ENCODE results near the gene AKR1E2.
A peak's percentile ranks its signal among the peaks of the same experiment; 100 is the strongest.

The AKR1E2 gene

DNA sequence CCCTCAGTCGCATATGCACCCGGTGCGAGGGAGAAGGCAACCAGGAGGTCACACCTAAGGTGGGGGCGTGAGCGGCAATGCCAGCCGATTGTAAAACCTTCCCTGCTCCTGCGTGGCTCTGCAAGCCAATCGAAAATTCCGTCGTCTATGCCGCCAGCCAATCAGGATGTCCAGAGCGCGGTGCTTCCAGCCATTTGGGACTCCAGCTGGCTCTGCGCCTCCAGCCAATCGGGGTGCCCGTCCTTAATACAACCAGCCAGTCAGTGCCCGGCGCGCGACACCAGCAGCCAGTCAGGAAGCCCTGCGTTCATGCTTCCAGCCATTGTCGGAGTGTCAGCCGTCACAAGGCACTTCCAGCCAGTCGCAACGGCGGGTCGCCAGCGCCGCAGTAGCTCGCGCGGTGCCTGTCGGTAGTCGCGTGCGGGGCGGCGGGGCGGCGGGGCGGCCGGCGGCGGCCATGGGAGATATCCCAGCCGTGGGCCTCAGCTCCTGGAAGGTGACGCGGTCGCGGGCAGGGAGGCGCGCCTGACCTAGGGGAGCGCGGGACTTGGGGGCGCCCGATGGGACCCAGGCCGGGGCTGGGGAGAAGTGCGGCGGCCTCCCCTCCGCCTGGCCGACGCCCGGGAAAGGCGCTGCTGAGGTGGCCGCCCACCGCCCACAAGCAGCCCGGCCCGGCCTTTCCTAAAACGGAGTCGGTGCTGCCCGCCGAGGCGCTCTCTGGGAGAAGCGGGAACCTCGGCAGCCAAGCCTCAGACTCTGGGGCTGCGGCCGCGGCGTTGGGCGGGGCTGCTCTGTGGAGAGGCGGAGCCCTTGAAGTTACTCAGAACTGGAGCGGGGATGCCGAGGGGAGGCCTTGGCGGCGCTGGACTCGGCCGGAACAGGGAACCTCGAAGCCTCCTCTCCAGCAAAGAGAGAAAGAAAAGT, at the start of gene AKR1E2:
Gene AKR1E2 (plus strand): TSS at position 340 of the 924 bp plus-strand sequence. CDS start 118 bp downstream, at position 458.
- peaks cover 0 to 2% of the 10 kb centered on the region in 2 donors for H3K36me3 ChIP-seq (ENCODE audit: control insufficient read depth in 1 of 2, insufficient read depth in 2 of 2, low read length in 2 of 2)
- peak within 1 kb of the TSS; percentile 34 to 48 for H3K9ac ChIP-seq (ENCODE audit: low read depth in 1 of 2, low read length in 2 of 2)
- H3K4me3 ChIP-seq (ENCODE audit: low read depth in 1 of 2, low read length in 2 of 2), result peak within 1 kb of the TSS; percentile 50 to 69
- H3K4me1 ChIP-seq (ENCODE audit: control insufficient read depth in 1 of 2, insufficient read depth in 2 of 2, low read length in 2 of 2), result peaks cover 3 to 6% of the 10 kb centered on the region in 2 donors
- no peaks in the 10 kb centered on the region for H3K9me3 ChIP-seq (ENCODE audit: control insufficient read depth in 1 of 2, low read length in 2 of 2)
- peaks cover 0 to 3% of the 10 kb centered on the region in 2 donors for H3K27me3 ChIP-seq (ENCODE audit: control insufficient read depth in 1 of 2, insufficient read depth in 2 of 2, low read length in 2 of 2)
- peak within 1 kb of the TSS; percentile 78 for H3K27ac ChIP-seq (ENCODE audit: low read depth, low read length)

- Histone ChIP-seq H3K27ac (ENCODE audit: low read depth, low read length) (no peak overlapping the region), H3K36me3 (ENCODE audit: control insufficient read depth in 1 of 2, insufficient read depth in 2 of 2, low read length in 2 of 2) (no peaks in the 10 kb centered on the region), H3K4me1 (ENCODE audit: control insufficient read depth in 1 of 2, insufficient read depth in 2 of 2, low read length in 2 of 2) (no peaks in the 10 kb centered on the region), H3K27me3 (ENCODE audit: control insufficient read depth in 1 of 2, insufficient read depth in 2 of 2, low read length in 2 of 2) (no peaks in the 10 kb centered on the region), H3K9ac (ENCODE audit: low read depth in 1 of 2, low read length in 2 of 2) (no peak overlapping the region), H3K4me3 (ENCODE audit: low read depth in 1 of 2, low read length in 2 of 2) (no peak overlapping the region), H3K9me3 (ENCODE audit: control insufficient read depth in 1 of 2, low read length in 2 of 2) (no peaks in the 10 kb centered on the region)
These were observed 49.8 kb upstream of the AKR1E2 start for GRCh38 chr10:4776234-4776638.

DNA sequence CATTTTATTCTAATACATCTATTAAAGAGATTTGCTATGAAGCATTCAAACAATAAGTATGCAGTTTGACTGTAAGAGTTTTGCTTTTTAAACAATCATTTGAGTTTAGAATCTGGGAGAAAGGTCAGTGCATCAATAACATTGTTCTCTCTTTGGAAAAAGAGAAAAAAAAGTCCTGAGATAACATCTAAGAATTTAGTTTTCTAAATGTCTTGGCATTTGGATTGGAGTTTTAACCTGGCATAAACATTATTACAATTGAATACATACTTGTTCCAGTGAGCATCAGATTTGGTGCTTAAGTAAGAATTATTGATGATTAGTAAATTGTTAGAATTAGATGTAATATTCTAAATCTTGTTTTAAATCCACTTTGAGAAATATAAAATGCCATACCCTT, 47.2 kb upstream of the AKR1E2 start:
- Histone ChIP-seq H3K4me1 (ENCODE audit: control insufficient read depth in 1 of 2, insufficient read depth in 2 of 2, low read length in 2 of 2) (no peaks in the 10 kb centered on the region), H3K9ac (ENCODE audit: low read depth in 1 of 2, low read length in 2 of 2) (no peak overlapping the region), H3K4me3 (ENCODE audit: low read depth in 1 of 2, low read length in 2 of 2) (no peak overlapping the region), H3K27me3 (ENCODE audit: control insufficient read depth in 1 of 2, insufficient read depth in 2 of 2, low read length in 2 of 2) (no peaks in the 10 kb centered on the region), H3K36me3 (ENCODE audit: control insufficient read depth in 1 of 2, insufficient read depth in 2 of 2, low read length in 2 of 2) (no peaks in the 10 kb centered on the region), H3K9me3 (ENCODE audit: control insufficient read depth in 1 of 2, low read length in 2 of 2) (no peaks in the 10 kb centered on the region), H3K27ac (ENCODE audit: low read depth, low read length) (no peak overlapping the region)

DNA sequence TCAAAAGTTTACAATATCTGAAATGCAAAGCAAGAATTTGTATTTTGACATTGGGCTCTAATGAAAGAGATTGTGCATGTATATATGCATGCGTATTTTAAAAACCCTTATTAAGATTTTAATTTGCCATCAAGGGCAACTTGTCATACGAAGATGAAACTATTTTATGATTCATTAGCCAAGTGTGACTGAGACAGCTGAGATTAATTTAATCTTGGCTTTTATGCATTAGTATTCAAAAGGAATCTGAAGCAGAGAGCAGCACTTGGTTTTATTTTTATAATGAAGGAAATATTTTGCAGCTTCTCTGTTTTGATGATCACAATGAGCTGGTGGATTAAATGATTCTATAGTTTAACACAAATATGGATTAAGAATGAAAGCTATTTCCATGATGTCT, 45.9 kb upstream of the AKR1E2 start:
- Histone ChIP-seq H3K9ac (ENCODE audit: low read depth in 1 of 2, low read length in 2 of 2) (no peak overlapping the region), H3K27ac (ENCODE audit: low read depth, low read length) (no peak overlapping the region), H3K4me1 (ENCODE audit: control insufficient read depth in 1 of 2, insufficient read depth in 2 of 2, low read length in 2 of 2) (no peaks in the 10 kb centered on the region), H3K9me3 (ENCODE audit: control insufficient read depth in 1 of 2, low read length in 2 of 2) (no peaks in the 10 kb centered on the region), H3K27me3 (ENCODE audit: control insufficient read depth in 1 of 2, insufficient read depth in 2 of 2, low read length in 2 of 2) (no peaks in the 10 kb centered on the region), H3K4me3 (ENCODE audit: low read depth in 1 of 2, low read length in 2 of 2) (no peak overlapping the region), H3K36me3 (ENCODE audit: control insufficient read depth in 1 of 2, insufficient read depth in 2 of 2, low read length in 2 of 2) (no peaks in the 10 kb centered on the region)

GRCh38 chr10:4780782-4781181, 45.2 kb upstream of the AKR1E2 start:
- Histone ChIP-seq H3K9me3 (ENCODE audit: control insufficient read depth in 1 of 2, low read length in 2 of 2) (no peaks in the 10 kb centered on the region), H3K27me3 (ENCODE audit: control insufficient read depth in 1 of 2, insufficient read depth in 2 of 2, low read length in 2 of 2) (no peaks in the 10 kb centered on the region), H3K4me1 (ENCODE audit: control insufficient read depth in 1 of 2, insufficient read depth in 2 of 2, low read length in 2 of 2) (no peaks in the 10 kb centered on the region), H3K36me3 (ENCODE audit: control insufficient read depth in 1 of 2, insufficient read depth in 2 of 2, low read length in 2 of 2) (no peaks in the 10 kb centered on the region), H3K4me3 (ENCODE audit: low read depth in 1 of 2, low read length in 2 of 2) (no peak overlapping the region), H3K9ac (ENCODE audit: low read depth in 1 of 2, low read length in 2 of 2) (no peak overlapping the region), H3K27ac (ENCODE audit: low read depth, low read length) (no peak overlapping the region)

DNA sequence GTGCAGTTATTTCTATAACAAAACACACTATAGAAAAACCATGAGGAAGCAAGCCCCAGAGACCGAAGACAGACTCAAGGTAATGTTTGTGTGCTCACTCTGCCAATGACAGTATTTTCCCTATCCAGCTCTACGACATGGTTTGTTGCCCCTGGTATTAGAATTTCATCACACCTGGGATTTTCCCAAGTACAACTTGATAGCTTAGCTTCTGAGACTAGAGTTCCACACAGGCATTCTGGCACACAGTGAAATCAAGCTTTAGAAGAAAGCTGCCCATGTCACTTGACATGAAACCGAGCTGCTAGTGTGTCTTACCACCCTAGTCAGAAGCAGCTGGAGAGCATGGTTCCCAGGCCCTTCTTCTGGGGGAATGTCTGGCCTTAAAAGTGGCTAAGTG, 44.1 kb upstream of the AKR1E2 start:
- no peak overlapping the region for H3K9ac ChIP-seq (ENCODE audit: low read depth in 1 of 2, low read length in 2 of 2)
- H3K4me3 ChIP-seq (ENCODE audit: low read depth in 1 of 2, low read length in 2 of 2), result no peak overlapping the region
- no peaks in the 10 kb centered on the region for H3K9me3 ChIP-seq (ENCODE audit: control insufficient read depth in 1 of 2, low read length in 2 of 2)
- H3K4me1 ChIP-seq (ENCODE audit: control insufficient read depth in 1 of 2, insufficient read depth in 2 of 2, low read length in 2 of 2), result no peaks in the 10 kb centered on the region
- no peak overlapping the region for H3K27ac ChIP-seq (ENCODE audit: low read depth, low read length)
- no peaks in the 10 kb centered on the region for H3K27me3 ChIP-seq (ENCODE audit: control insufficient read depth in 1 of 2, insufficient read depth in 2 of 2, low read length in 2 of 2)
- H3K36me3 ChIP-seq (ENCODE audit: control insufficient read depth in 1 of 2, insufficient read depth in 2 of 2, low read length in 2 of 2), result no peaks in the 10 kb centered on the region

DNA sequence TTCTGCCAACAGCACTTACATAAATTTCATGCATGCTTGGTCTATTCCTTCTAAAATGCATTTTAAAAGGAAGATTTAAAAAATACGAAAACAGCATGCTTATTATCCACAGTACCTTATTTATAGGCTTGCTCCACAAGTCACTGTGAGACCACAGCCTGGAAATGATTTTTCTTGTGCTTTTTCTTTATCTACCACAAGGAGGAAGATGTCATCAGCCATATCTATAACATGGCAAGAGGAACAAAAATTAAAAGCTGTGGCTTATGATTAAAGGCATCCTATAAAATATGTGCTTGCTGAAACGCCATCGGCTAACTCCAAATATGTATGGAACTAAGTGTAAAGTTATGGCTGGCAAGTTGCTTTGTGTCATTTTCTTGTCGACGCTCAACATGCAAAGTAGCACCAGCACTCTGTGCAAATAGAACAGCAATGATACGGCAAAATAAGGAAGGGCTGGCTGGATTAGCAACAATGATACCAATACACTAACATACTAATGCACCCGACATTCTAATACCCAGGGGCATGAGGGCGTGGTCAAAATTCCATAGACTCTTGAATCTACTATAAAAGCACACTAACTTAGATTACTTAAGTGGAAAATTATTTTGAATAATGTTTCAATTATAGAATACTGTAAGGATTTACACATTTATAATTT, 41.2 kb upstream of the AKR1E2 start:
- Histone ChIP-seq H3K36me3 (ENCODE audit: control insufficient read depth in 1 of 2, insufficient read depth in 2 of 2, low read length in 2 of 2) (no peaks in the 10 kb centered on the region), H3K27me3 (ENCODE audit: control insufficient read depth in 1 of 2, insufficient read depth in 2 of 2, low read length in 2 of 2) (no peaks in the 10 kb centered on the region), H3K4me1 (ENCODE audit: control insufficient read depth in 1 of 2, insufficient read depth in 2 of 2, low read length in 2 of 2) (no peaks in the 10 kb centered on the region), H3K9ac (ENCODE audit: low read depth in 1 of 2, low read length in 2 of 2) (no peak overlapping the region), H3K4me3 (ENCODE audit: low read depth in 1 of 2, low read length in 2 of 2) (no peak overlapping the region), H3K9me3 (ENCODE audit: control insufficient read depth in 1 of 2, low read length in 2 of 2) (no peaks in the 10 kb centered on the region), H3K27ac (ENCODE audit: low read depth, low read length) (no peak overlapping the region)

GRCh38 chr10:4786043-4786839, 39.8 kb upstream of the AKR1E2 start:
- Histone ChIP-seq H3K4me1 (ENCODE audit: control insufficient read depth in 1 of 2, insufficient read depth in 2 of 2, low read length in 2 of 2) (no peaks in the 10 kb centered on the region), H3K9me3 (ENCODE audit: control insufficient read depth in 1 of 2, low read length in 2 of 2) (no peaks in the 10 kb centered on the region), H3K27ac (ENCODE audit: low read depth, low read length) (no peak overlapping the region), H3K4me3 (ENCODE audit: low read depth in 1 of 2, low read length in 2 of 2) (no peak overlapping the region), H3K36me3 (ENCODE audit: control insufficient read depth in 1 of 2, insufficient read depth in 2 of 2, low read length in 2 of 2) (no peaks in the 10 kb centered on the region), H3K27me3 (ENCODE audit: control insufficient read depth in 1 of 2, insufficient read depth in 2 of 2, low read length in 2 of 2) (no peaks in the 10 kb centered on the region), H3K9ac (ENCODE audit: low read depth in 1 of 2, low read length in 2 of 2) (no peak overlapping the region)

DNA sequence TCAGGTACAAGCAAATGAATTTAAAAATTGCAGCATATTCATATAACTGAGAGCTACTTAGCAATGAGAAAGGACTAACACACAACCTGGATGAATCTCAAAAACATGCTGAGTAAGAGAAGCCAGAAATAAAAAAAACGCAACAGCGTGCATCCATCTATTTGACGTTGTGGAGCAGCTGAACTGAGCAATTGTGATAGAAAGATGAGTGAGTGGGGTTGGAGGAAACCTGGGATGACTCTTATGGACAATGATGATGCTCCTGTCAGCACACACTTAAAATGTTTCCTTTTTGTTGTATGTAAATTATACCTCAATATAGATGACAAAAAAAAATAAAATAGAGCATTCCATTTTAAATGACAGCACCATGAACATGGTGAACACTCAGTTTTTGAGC, 36.0 kb upstream of the AKR1E2 start:
- H3K27ac ChIP-seq (ENCODE audit: low read depth, low read length), result no peak overlapping the region
- H3K4me1 ChIP-seq (ENCODE audit: control insufficient read depth in 1 of 2, insufficient read depth in 2 of 2, low read length in 2 of 2), result no peaks in the 10 kb centered on the region
- H3K27me3 ChIP-seq (ENCODE audit: control insufficient read depth in 1 of 2, insufficient read depth in 2 of 2, low read length in 2 of 2), result no peaks in the 10 kb centered on the region
- H3K36me3 ChIP-seq (ENCODE audit: control insufficient read depth in 1 of 2, insufficient read depth in 2 of 2, low read length in 2 of 2), result no peaks in the 10 kb centered on the region
- no peaks in the 10 kb centered on the region for H3K9me3 ChIP-seq (ENCODE audit: control insufficient read depth in 1 of 2, low read length in 2 of 2)
- no peak overlapping the region for H3K4me3 ChIP-seq (ENCODE audit: low read depth in 1 of 2, low read length in 2 of 2)
- H3K9ac ChIP-seq (ENCODE audit: low read depth in 1 of 2, low read length in 2 of 2), result no peak overlapping the region

DNA sequence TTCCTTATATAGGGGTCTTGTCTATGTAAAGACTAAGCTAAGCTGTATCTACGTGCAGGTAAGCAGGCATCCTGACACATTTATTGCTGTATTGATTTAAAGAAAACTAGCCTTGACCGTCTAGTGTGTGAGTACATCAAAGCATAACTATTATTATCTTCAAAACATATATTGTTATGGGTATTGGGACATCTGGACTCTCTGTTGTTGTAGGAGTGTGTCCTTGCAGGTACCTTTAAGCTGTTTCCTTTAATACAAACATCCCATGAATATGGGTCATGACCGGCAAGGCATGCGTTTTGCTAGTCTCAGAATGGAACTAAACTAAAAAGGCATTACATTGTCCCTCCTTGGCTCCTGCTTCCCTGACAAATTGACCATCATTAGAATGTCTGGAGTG, 35.1 kb upstream of the AKR1E2 start:
- Histone ChIP-seq H3K9me3 (ENCODE audit: control insufficient read depth in 1 of 2, low read length in 2 of 2) (no peaks in the 10 kb centered on the region), H3K9ac (ENCODE audit: low read depth in 1 of 2, low read length in 2 of 2) (no peak overlapping the region), H3K4me3 (ENCODE audit: low read depth in 1 of 2, low read length in 2 of 2) (no peak overlapping the region), H3K27me3 (ENCODE audit: control insufficient read depth in 1 of 2, insufficient read depth in 2 of 2, low read length in 2 of 2) (no peaks in the 10 kb centered on the region), H3K27ac (ENCODE audit: low read depth, low read length) (no peak overlapping the region), H3K4me1 (ENCODE audit: control insufficient read depth in 1 of 2, insufficient read depth in 2 of 2, low read length in 2 of 2) (no peaks in the 10 kb centered on the region), H3K36me3 (ENCODE audit: control insufficient read depth in 1 of 2, insufficient read depth in 2 of 2, low read length in 2 of 2) (no peaks in the 10 kb centered on the region)
